Fibroblast of lung (primary cell): ENCODE measurements around the gene WDFY2. TPM values are rescaled to one million over a fixed set of nuclear protein-coding genes. Genes with fewer than 3 reads are reported as not detected.

Source experiments
- DNase-seq, 2 donors: peaks; one replicate each; pipeline versions ENCODE4 v3.0.0 to v3.0.0-alpha.2; 2010; ENCODE audit warnings: low read depth in 2 of 2
- H2AFZ ChIP-seq: 2 replicates; pipeline ENCODE4 v1.5.1; 2012; ENCODE audit warnings: low read length, control low read depth, inconsistent platforms
- H3K27ac ChIP-seq: 2 replicates; pipeline ENCODE4 v1.5.1; 2011; ENCODE audit warnings: low read length, control low read depth; ENCODE audit not compliant: insufficient read depth
- H3K27me3 ChIP-seq: 2 replicates; pipeline ENCODE4 v1.5.1; 2011; ENCODE audit warnings: mild to moderate bottlenecking, low read length; ENCODE audit not compliant: control insufficient read depth, insufficient read depth
- H3K36me3 ChIP-seq: 2 replicates; pipeline ENCODE4 v1.5.1; 2011; ENCODE audit warnings: low read length; ENCODE audit not compliant: control insufficient read depth, insufficient read depth
- H3K4me1 ChIP-seq: 2 replicates; pipeline ENCODE4 v1.5.1; 2011; ENCODE audit warnings: low read length; ENCODE audit not compliant: control insufficient read depth, insufficient read depth; ENCODE audit errors: extremely low read depth
- H3K4me2 ChIP-seq: 2 replicates; pipeline ENCODE4 v1.5.1; 2011; ENCODE audit warnings: low read length, control low read depth; ENCODE audit not compliant: insufficient read depth; ENCODE audit errors: extremely low read depth
- H3K4me3 ChIP-seq, 4 experiments: fragments of 200-600 bp in 1 of 4; sonication (generic) in 1 of 4; replicated peaks in 1 of 4; 2 replicates each; pipeline ENCODE4 v1.5.1; 2011 to 2016; ENCODE audit warnings: low read length in 4 of 4, low read depth in 3 of 4, mild to moderate bottlenecking in 3 of 4, control low read depth in 2 of 4, inconsistent platforms in 1 of 4, mixed read lengths in 1 of 4; ENCODE audit not compliant: insufficient read depth in 1 of 4; ENCODE audit errors: control extremely low read depth in 1 of 4
- H3K79me2 ChIP-seq: 2 replicates; pipeline ENCODE4 v1.5.1; 2012; ENCODE audit warnings: mild to moderate bottlenecking, low read length, inconsistent platforms; ENCODE audit not compliant: control insufficient read depth, insufficient read depth
- H3K9ac ChIP-seq: 2 replicates; pipeline ENCODE4 v1.5.1; 2011; ENCODE audit warnings: mild to moderate bottlenecking, low read length, control low read depth; ENCODE audit not compliant: insufficient read depth
- H3K9me3 ChIP-seq: 2 replicates; pipeline ENCODE4 v1.5.1; 2012; ENCODE audit warnings: low read depth, low read length; ENCODE audit not compliant: control insufficient read depth, insufficient read depth
- H4K20me1 ChIP-seq: 2 replicates; pipeline ENCODE4 v1.5.1; 2011; ENCODE audit warnings: low read length; ENCODE audit not compliant: control insufficient read depth, insufficient read depth; ENCODE audit errors: extremely low read depth
- CTCF ChIP-seq, 2 donors: IDR thresholded peaks in 1 of 2; conservative IDR thresholded peaks in 1 of 2; 1 replicate in 1 of 2; 2 replicates in 1 of 2; pipeline ENCODE4 v1.5.1; 2011 to 2012; ENCODE audit warnings: low read length in 2 of 2, control low read depth in 1 of 2, inconsistent platforms in 1 of 2, low read depth in 1 of 2, mild to moderate bottlenecking in 1 of 2
- EZH2 ChIP-seq: IDR thresholded peaks from 2 replicates; pipeline ENCODE4 v1.5.1; 2012; ENCODE audit warnings: low read length, control low read depth, mild to moderate bottlenecking; ENCODE audit errors: missing control alignments
- polyA plus RNA-seq, 2 donors: library from polyadenylated mRNA; depleted of rRNA in 1 of 2; stranded (reverse) in 1 of 2; unstranded in 1 of 2; fragments of >200 nt; gene quantifications; 2 replicates each; pipeline ENCODE4 v1.2.1, GENCODE V29; 2011 to 2012; ENCODE audit warnings: missing spikeins in 1 of 2
- total RNA-seq: library from RNA; depleted of rRNA; stranded (reverse); fragments of >200 nt; gene quantifications from 2 replicates; pipeline ENCODE4 v1.2.1, GENCODE V29; 2014

Gene WDFY2
- total and polyA plus RNA-seq, 2 donors (not counting 1 experiment from before 2014, with no cell fraction given) = 4.9 to 9.2 TPM

- Histone ChIP-seq H3K36me3 (peaks cover 10% of the 10 kb centered on the region), H3K79me2 (no peaks in the 10 kb centered on the region), H3K9ac (no peak overlapping the region), H3K4me2 (no peak overlapping the region), H2AFZ (no peak overlapping the region), H3K9me3 (no peaks in the 10 kb centered on the region), H3K4me1 (peaks cover 7% of the 10 kb centered on the region), H3K4me3 (no peak overlapping the region), H3K27me3 (no peaks in the 10 kb centered on the region), H4K20me1 (no peaks in the 10 kb centered on the region), H3K27ac (no peak overlapping the region)
- peak; percentile 48 to 54 for DNase-seq
- no peak for TF ChIP-seq EZH2
Measured at GRCh38 chr13:51759240-51759639, 175.0 kb downstream of the WDFY2 start.

GRCh38 chr13:51760592-51760991, 176.3 kb downstream of the WDFY2 start:
- Histone ChIP-seq H3K27me3 (no peaks in the 10 kb centered on the region), H3K27ac (no peak overlapping the region), H3K4me2 (no peak overlapping the region), H3K36me3 (peaks cover 7% of the 10 kb centered on the region), H2AFZ (no peak overlapping the region), H3K9me3 (no peaks in the 10 kb centered on the region), H3K9ac (no peak overlapping the region), H3K4me3 (no peak overlapping the region), H4K20me1 (no peaks in the 10 kb centered on the region), H3K79me2 (no peaks in the 10 kb centered on the region), H3K4me1 (peaks cover 19% of the 10 kb centered on the region)
- peak in 1 of 2 donors; percentile 69 for DNase-seq
- TF ChIP-seq EZH2 (no peak), CTCF (conservative IDR thresholded peaks at IDR 0.05 in 1 of 2, IDR thresholded peaks at IDR 0.05 in 1 of 2; ENCODE audit: low read depth in 1 of 2, low read length in 2 of 2) (no peak)

GRCh38 chr13:51761643-51762350, 177.5 kb downstream of the WDFY2 start:
- H3K36me3 ChIP-seq = peaks cover 2% of the 10 kb centered on the region
- no peak for DNase-seq

More at GRCh38 chr13:51761643-51762350, 177.5 kb downstream of the WDFY2 start:
- Histone ChIP-seq H3K27me3 (no peaks in the 10 kb centered on the region), H3K4me1 (peaks cover 20% of the 10 kb centered on the region), H3K9ac (no peak overlapping the region), H3K4me2 (no peak overlapping the region), H4K20me1 (no peaks in the 10 kb centered on the region), H3K4me3 (no peak overlapping the region), H2AFZ (no peak overlapping the region), H3K9me3 (no peaks in the 10 kb centered on the region), H3K27ac (no peak overlapping the region), H3K79me2 (no peaks in the 10 kb centered on the region)
- TF ChIP-seq EZH2 (no peak), CTCF (conservative IDR thresholded peaks at IDR 0.05 in 1 of 2, IDR thresholded peaks at IDR 0.05 in 1 of 2; ENCODE audit: low read depth in 1 of 2, low read length in 2 of 2) (no peak)
